ENCODE results near the gene UBE2I.

UBE2I gene

GRCh38 chr16:1330931-1331711 lies 21.7 kb downstream of the UBE2I start:
- DNase-seq (ENCODE audit: low read depth), result no peak

DNA sequence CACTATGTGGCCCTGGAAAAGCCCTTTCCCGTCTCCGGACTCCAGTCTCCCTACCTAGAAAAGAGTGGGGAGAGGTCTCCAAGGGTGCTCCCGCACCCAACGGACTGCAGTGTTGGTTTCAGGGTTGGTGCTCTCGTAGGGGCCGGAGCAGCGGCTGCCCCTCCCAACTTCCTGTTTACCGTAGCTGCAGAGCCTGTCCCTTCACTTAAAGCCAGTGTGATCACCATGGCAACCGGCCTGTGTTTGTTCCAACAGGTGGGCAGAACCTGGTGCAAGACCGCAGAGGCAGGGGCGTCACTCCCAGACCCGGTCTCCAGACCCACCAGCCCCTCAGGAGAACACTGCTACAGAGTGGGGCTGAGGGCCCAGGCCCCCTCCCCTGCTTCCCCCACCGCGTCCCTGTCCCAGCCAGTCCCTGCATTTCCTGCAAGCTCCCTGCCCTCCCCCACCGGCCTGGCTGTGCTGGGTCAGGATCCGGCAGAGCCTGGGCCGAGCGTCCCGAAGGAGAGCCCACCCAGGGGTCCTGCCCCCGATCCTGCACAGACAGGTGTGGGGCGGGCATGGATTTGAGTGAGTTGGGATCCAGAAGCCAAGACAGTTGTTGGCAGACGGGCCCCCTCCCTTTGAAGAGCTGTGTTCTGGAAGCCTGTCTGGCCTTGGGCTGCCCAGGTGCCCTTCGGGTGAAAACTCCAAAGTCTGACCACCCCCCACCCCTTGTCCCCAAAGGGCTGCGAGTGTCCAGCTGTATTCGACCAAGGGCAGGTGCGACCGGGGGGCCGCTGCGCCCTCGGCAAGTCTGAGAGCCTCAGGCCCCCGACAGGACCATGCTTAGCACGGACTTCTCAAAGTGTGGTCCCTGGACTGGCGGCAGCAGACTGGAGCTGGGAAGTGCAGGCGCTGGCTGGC lies 22.5 kb downstream of the UBE2I start:
- no peak for DNase-seq (ENCODE audit: low read depth)

- no peak for DNase-seq (ENCODE audit: low read depth)
Measured at GRCh38 chr16:1332618-1333148, 23.2 kb downstream of the UBE2I start.

- DNase-seq (ENCODE audit: low read depth), result peak; percentile 48
Measured at GRCh38 chr16:1333149-1333812, 23.8 kb downstream of the UBE2I start, which contains the start of gene BAIAP3. TSS of gene BAIAP3 (plus strand) at chr16:1333645. CDS start at chr16:1338550, 4,905 bp downstream.

- DNase-seq (ENCODE audit: low read depth), result no peak
Measured at GRCh38 chr16:1333854-1334700, 24.6 kb downstream of the UBE2I start.

- DNase-seq (ENCODE audit: low read depth), result no peak
Measured at GRCh38 chr16:1334739-1335138, 25.3 kb downstream of the UBE2I start.

DNA sequence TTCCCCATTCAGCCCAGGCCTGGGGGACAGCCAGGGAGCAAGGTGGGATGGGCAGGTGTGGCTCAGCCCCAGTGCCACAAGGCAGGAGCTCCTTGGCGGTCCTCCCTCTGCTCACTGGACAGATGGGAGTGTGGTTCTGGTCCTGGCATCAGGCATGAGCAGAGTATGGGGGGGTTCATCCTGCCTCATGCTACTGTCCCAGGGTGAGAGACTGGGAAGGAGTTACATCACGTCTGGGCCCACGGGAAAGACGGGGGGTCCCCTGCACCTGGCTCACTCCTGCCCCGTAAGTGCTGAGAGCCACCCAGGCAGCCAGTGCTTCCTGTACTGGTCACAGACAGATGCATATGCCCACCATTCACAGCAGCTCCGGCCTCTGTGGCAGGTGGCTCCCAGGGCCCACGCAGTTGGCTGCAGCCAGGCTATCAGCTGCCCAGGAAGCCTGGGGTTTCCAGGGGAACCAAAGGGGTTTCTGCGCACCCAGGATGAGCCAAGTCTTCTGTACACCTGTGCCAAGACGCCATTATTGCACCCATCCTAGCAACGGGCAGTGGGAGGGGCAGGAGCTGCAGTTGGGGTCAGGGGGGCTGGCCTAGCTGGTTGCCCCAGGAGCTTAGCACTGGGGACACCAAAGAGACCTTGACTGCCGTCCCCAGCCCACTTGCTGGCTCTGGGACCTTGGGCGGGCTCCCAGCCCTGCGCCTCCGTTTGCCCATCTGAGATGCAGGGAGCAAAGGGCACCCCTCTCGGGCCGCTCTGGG lies 26.0 kb downstream of the UBE2I start:
- no peak for DNase-seq (ENCODE audit: low read depth)

DNA sequence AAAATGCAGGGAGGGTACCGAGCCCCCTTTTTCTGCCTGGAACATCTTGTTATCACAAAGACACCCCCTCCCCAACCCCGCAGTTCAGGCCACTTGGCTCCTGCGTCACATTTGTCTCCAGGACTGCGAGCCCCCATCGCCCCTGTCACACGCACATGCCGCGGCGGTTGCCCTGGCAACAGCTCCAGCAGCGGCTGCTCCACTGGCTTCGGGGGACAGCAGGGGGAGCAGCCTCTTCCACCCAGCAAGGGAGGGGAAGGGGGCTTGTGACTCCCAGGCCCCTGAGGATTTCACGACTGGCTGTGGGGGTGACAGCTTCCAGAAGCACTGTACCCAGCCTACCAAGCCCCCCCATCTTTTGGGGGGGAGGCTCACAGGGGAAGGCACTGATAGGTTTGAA lies 26.6 kb downstream of the UBE2I start:
- no peak for DNase-seq (ENCODE audit: low read depth)

DNA sequence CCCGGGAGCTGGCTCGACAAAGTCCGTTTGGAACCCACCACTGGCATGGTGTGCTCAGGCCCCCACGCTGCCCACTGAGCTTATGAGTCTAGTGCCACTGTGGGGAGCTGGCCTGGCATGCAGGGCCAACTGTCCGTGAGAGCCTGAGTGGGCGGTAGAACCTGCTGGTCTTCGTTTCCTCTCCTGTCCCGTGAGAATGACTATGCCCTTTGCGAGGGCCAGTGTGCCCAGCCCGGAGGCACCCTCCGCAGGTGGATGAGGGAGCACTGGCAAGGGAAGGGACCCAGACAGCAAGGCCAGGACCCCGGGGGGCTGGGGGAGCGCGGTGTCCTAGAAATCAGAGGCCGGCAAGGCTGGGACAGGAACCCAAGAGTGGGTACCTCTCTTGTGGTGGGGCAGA lies 27.2 kb downstream of the UBE2I start:
- no peak for DNase-seq (ENCODE audit: low read depth)

DNA sequence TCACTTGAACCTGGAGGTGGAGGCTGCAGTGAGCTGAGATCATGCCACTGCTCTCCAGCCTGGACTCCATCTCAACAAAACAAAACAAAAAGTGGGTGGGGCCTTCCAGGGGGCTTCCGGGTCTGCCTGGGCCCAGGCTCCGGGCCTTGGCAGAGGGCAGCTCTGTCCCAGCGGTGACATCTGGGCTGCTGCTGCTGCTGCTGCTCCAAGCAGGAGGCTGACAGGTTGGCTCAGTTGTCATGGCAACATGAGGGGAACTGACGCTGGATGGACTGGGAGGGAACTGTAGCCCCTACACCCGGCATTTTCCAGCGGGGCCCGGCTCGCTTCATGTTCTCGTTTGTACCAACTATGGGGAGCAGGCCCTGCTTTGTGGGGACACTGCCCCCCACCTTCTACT lies 28.1 kb downstream of the UBE2I start:
- DNase-seq (ENCODE audit: low read depth), result no peak

DNA sequence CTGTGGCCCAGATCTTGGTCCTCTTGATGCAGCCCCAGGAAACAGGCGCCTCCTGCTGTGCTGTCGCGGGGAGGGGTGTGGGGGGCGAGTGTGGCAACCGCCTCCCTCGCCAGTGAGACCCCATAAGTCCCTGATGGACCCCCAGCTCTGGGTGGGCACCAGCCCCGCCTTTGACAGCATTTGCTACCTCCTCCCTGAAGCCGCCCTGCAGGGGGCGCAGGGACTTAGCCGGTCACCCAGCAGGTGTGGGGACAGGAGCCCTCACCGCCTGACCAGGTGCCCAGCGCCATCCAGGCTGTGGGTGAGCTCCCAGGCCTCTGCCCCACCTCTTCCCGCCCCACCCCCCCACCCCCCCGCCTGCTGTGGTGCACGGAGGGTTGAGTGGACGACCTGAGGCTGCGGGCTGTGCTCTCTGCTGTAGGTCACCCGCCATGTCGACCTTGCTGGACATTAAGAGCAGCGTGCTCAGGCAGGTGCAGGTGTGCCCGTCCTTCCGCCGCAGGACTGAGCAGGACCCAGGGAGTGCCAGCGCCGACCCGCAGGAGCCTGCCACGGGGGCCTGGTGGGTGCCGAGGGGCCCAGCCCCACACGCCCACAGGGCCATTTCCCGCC lies 28.8 kb downstream of the UBE2I start:
- DNase-seq (ENCODE audit: low read depth), result no peak

GRCh38 chr16:1338855-1339675 lies 29.6 kb downstream of the UBE2I start:
- DNase-seq (ENCODE audit: low read depth), result no peak

DNA sequence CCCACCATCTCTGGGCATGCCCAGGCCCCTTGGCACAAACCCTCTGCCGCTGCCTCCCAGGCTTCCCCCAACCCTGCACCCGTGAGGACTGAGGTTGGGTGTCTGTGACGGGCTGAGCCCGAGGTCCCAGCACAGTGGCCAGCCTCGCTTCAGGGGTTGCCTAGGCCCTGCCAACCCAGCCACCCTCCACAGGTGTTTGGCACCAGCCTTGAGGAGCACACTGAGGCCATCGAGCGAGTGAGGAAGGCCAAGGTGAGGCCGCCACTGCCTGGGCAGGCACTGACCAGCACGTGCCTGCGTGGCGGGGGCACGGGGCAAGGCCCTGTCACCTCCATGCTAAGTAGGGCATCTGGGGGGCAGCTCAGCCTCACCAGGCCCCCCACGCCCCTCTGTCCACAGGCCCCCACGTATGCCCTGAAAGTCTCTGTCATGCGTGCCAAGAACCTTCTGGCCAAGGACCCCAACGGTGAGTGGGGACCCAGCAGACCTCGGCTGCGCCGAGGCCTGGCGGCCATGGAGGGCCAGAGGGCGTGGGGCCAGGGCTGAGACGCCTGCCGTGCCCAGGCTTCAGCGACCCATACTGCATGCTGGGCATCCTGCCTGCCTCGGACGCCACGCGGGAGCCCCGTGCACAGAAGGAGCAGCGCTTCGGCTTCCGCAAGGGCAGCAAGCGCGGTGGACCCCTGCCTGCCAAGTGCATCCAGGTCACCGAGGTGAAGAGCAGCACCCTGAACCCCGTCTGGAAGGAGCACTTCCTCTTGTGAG lies 31.5 kb downstream of the UBE2I start:
- DNase-seq (ENCODE audit: low read depth), result no peak

DNA sequence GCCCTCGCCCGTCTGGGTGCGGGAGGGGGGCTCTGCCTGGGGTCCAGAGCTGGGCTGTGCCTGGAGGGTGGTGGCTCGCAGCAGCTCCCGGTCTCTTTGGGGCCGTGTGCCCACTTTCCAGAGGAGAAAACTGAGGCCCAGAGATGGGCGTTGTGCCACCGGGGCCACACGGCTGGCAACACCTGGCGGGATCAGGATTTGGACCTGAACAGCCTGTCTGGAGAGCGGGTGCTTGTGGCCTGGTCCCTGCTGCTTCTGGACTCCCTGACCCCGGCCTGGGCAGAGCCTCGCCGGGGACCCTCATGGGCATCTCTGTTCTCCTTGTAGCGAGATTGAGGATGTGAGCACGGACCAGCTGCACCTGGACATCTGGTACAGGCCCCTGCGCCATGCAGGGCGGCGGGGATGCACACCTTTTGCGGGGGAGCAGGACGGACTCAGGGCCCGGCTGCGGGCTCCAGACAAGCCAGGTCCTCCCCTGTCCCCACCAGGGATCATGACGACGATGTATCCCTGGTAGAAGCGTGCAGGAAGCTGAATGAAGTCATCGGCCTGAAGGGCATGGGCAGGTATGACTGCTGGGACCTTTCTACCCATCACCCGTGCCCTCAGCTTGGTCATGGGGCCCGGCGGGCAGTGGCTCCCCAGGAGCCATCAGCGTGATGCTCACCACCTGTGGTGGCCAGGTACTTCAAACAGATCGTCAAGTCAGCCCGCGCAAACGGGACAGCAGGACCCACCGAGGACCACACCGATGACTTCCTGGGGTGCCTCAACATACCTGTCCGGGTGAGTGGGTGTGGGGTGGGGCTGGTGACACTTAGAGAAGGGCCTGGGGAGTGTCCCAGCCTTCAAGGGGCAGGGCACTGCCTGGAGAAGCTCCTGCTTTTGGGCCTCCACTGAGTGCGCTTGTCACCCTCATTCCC lies 32.3 kb downstream of the UBE2I start:
- no peak for DNase-seq (ENCODE audit: low read depth)

GRCh38 chr16:1342526-1343427 lies 33.3 kb downstream of the UBE2I start:
- peak; percentile 88 for DNase-seq (ENCODE audit: low read depth)
